ENCODE measurements around the gene DLEC1.

DLEC1 gene

GRCh38 chr3:38038447-38038911 lies 529 bp upstream of the DLEC1 start:
- no peak overlapping the region for H3K27ac ChIP-seq
- ChIA-PET CTCF (no interaction called here), POLR2A (ENCODE audit: low non-redundant PET) (no interaction called here)
- no peak for DNase-seq (ENCODE audit: low spot score)
- no peak for TF ChIP-seq CTCF (conservative IDR thresholded peaks at IDR 0.05; ENCODE audit: low read depth)

- H3K27ac ChIP-seq = no peak overlapping the region
- DNase-seq (ENCODE audit: low spot score) = no peak
- ChIA-PET CTCF (no interaction called here), POLR2A (ENCODE audit: low non-redundant PET) (no interaction called here)
- TF ChIP-seq CTCF (conservative IDR thresholded peaks at IDR 0.05; ENCODE audit: low read depth) = no peak
Observed at GRCh38 chr3:38039899-38040261, 872 bp downstream of the DLEC1 start.

GRCh38 chr3:38040401-38040800 lies 1.4 kb downstream of the DLEC1 start:
- H3K27ac ChIP-seq = no peak overlapping the region; the same call in 1 of the 2 replicates
- POLR2A ChIA-PET (ENCODE audit: low non-redundant PET) = no interaction called here
- no peak for TF ChIP-seq CTCF (conservative IDR thresholded peaks at IDR 0.05; ENCODE audit: low read depth)
- no peak for DNase-seq (ENCODE audit: low spot score)
- CTCF ChIA-PET = no interaction called here

- TF ChIP-seq CTCF (conservative IDR thresholded peaks at IDR 0.05; ENCODE audit: low read depth) = no peak
- POLR2A ChIA-PET (ENCODE audit: low non-redundant PET) = no interaction called here
- no peak for DNase-seq (ENCODE audit: low spot score)
- H3K27ac ChIP-seq = no peak overlapping the region
- CTCF ChIA-PET = interaction anchor here (0.6 kb wide), 1 partner anchor 88 kb away, joined by 7 read pairs; no protein-coding TSS in a partner anchor
Observed at GRCh38 chr3:38043486-38043885, 4.5 kb downstream of the DLEC1 start.

GRCh38 chr3:38046027-38046426 lies 7.0 kb downstream of the DLEC1 start:
- ChIA-PET POLR2A (ENCODE audit: low non-redundant PET) (no interaction called here), CTCF (no interaction called here)
- no peak for DNase-seq (ENCODE audit: low spot score)
- H3K27ac ChIP-seq = no peak overlapping the region
- TF ChIP-seq CTCF (conservative IDR thresholded peaks at IDR 0.05; ENCODE audit: low read depth) = no peak

- H3K27ac ChIP-seq = no peak overlapping the region
- DNase-seq (ENCODE audit: low spot score) = no peak
- TF ChIP-seq CTCF (conservative IDR thresholded peaks at IDR 0.05; ENCODE audit: low read depth) = no peak
- POLR2A ChIA-PET (ENCODE audit: low non-redundant PET) = no interaction called here
- CTCF ChIA-PET = no interaction called here
Observed at GRCh38 chr3:38046821-38047220, 7.8 kb downstream of the DLEC1 start.

GRCh38 chr3:38047896-38048295 lies 8.9 kb downstream of the DLEC1 start:
- H3K27ac ChIP-seq = no peak overlapping the region
- DNase-seq (ENCODE audit: low spot score) = no peak
- ChIA-PET POLR2A (ENCODE audit: low non-redundant PET) (no interaction called here), CTCF (interaction anchor here (0.7 kb wide), 1 partner anchor 70 kb away, joined by 3 read pairs; no protein-coding TSS in a partner anchor)
- no peak for TF ChIP-seq CTCF (conservative IDR thresholded peaks at IDR 0.05; ENCODE audit: low read depth)

Data from RWPE1 (cell line).